CD14-positive monocyte (primary cell): ENCODE data around the gene CIRBP. TPM values are rescaled to one million over a fixed set of nuclear protein-coding genes. Genes with fewer than 3 reads are reported as not detected.
"Not testable (repeated sequence)": the region's sequence is repeated elsewhere in the genome, so short reads cannot be mapped to it uniquely, and the experiment has no call there.

ENCODE experiments used
- DNase-seq, 3 donors: peaks; one replicate each; pipeline ENCODE4 v3.0.0-alpha.2; 2011 to 2022
- H2AFZ ChIP-seq: 2 replicates; pipeline ENCODE4 v1.6.0; 2012; ENCODE audit warnings: mild to moderate bottlenecking, low read depth, low read length, inconsistent platforms; ENCODE audit not compliant: insufficient read depth, poor library complexity, severe bottlenecking
- H3K27ac ChIP-seq, 2 donors: 1 replicate in 1 of 2; 2 replicates in 1 of 2; pipeline ENCODE4 v1.5.1; 2012 to 2013; ENCODE audit warnings: low read length in 2 of 2, control low read depth in 1 of 2, inconsistent platforms in 1 of 2, low read depth in 1 of 2, mild to moderate bottlenecking in 1 of 2
- H3K27me3 ChIP-seq, 2 donors: one replicate each; pipeline versions ENCODE4 v1.6.0 to v1.6.1; 2011 to 2013; ENCODE audit warnings: low read length in 2 of 2; ENCODE audit not compliant: control insufficient read depth in 2 of 2, insufficient read depth in 2 of 2
- H3K36me3 ChIP-seq, 2 donors: replicated peaks in 1 of 2; 1 replicate in 1 of 2; 2 replicates in 1 of 2; pipeline versions ENCODE4 v1.5.1 to v1.6.1; 2012 to 2013; ENCODE audit warnings: low read length in 2 of 2, control low read depth in 1 of 2, inconsistent platforms in 1 of 2, mild to moderate bottlenecking in 1 of 2; ENCODE audit not compliant: insufficient read depth in 2 of 2, control insufficient read depth in 1 of 2
- H3K4me1 ChIP-seq, 2 donors: 1 replicate in 1 of 2; 2 replicates in 1 of 2; pipeline versions ENCODE4 v1.5.1 to v1.6.1; 2012 to 2013; ENCODE audit warnings: low read length in 2 of 2, control low read depth in 1 of 2, inconsistent platforms in 1 of 2, mild to moderate bottlenecking in 1 of 2, moderate library complexity in 1 of 2; ENCODE audit not compliant: insufficient read depth in 2 of 2, control insufficient read depth in 1 of 2
- H3K4me2 ChIP-seq: replicated peaks from 2 replicates; pipeline ENCODE3; 2012; ENCODE audit warnings: low read length, moderate library complexity, mild to moderate bottlenecking; ENCODE audit not compliant: poor library complexity, severe bottlenecking; ENCODE audit errors: extremely low read depth
- H3K4me3 ChIP-seq, 3 experiments: fragments of 200-600 bp in 1 of 3; sonication (generic) in 1 of 3; replicated peaks in 1 of 3; 1 replicate in 2 of 3; 2 replicates in 1 of 3; pipeline ENCODE4 v1.5.1; 2011 to 2013; ENCODE audit warnings: low read length in 3 of 3, mild to moderate bottlenecking in 3 of 3, control low read depth in 2 of 3, low read depth in 2 of 3, inconsistent platforms in 1 of 3, moderate library complexity in 1 of 3
- H3K79me2 ChIP-seq: 2 replicates; pipeline ENCODE4 v1.6.0; 2012; ENCODE audit warnings: mild to moderate bottlenecking, control low read depth, inconsistent platforms, low read length, moderate library complexity; ENCODE audit not compliant: insufficient read depth
- H3K9ac ChIP-seq: 2 replicates; pipeline ENCODE4 v1.6.0; 2017; ENCODE audit warnings: low read length, mild to moderate bottlenecking; ENCODE audit not compliant: insufficient read depth, poor library complexity, severe bottlenecking
- H3K9me3 ChIP-seq, 2 donors: replicated peaks in 1 of 2; 1 replicate in 1 of 2; 2 replicates in 1 of 2; pipeline versions ENCODE4 v1.5.1 to v1.6.1; 2012 to 2013; ENCODE audit warnings: low read length in 2 of 2, control low read depth in 1 of 2; ENCODE audit not compliant: control insufficient read depth in 1 of 2, insufficient read depth in 1 of 2
- H4K20me1 ChIP-seq: 2 replicates; pipeline ENCODE4 v1.6.0; 2012; ENCODE audit warnings: mild to moderate bottlenecking, low read length, control low read depth, moderate library complexity; ENCODE audit not compliant: insufficient read depth
- H3K27ac Mint-ChIP-seq, 7 donors: one replicate each; pipeline ENCODE4 v1.8.0; 2020; ENCODE audit warnings: mild to moderate bottlenecking in 7 of 7, mixed read lengths in 7 of 7, moderate library complexity in 6 of 7, inconsistent platforms in 2 of 7
- H3K27me3 Mint-ChIP-seq, 3 donors: one replicate each; pipeline ENCODE4 v1.8.0; 2021 to 2022; ENCODE audit warnings: low read depth in 3 of 3, mild to moderate bottlenecking in 3 of 3, mixed read lengths in 3 of 3, moderate library complexity in 3 of 3, inconsistent platforms in 1 of 3
- H3K36me3 Mint-ChIP-seq, 2 donors: one replicate each; pipeline ENCODE4 v1.8.0; 2020; ENCODE audit warnings: mixed read lengths in 2 of 2, inconsistent platforms in 1 of 2, mild to moderate bottlenecking in 1 of 2
- H3K4me1 Mint-ChIP-seq: one replicate; pipeline ENCODE4 v1.8.0; 2020; ENCODE audit warnings: mild to moderate bottlenecking, mixed read lengths
- H3K4me3 Mint-ChIP-seq, 2 donors: one replicate each; pipeline ENCODE4 v1.8.0; 2020; ENCODE audit warnings: mild to moderate bottlenecking in 2 of 2, mixed read lengths in 2 of 2, moderate library complexity in 1 of 2
- H3K9me3 Mint-ChIP-seq, 7 donors: one replicate each; pipeline ENCODE4 v1.8.0; 2020 to 2022; ENCODE audit warnings: mixed read lengths in 7 of 7, mild to moderate bottlenecking in 6 of 7, moderate library complexity in 6 of 7, inconsistent platforms in 2 of 7
- CTCF ChIP-seq: fragments of 200-600 bp; IDR thresholded peaks from one replicate; pipeline ENCODE4 v1.8.0; 2022; ENCODE audit warnings: antibody characterized with exemption, mild to moderate bottlenecking
- WGBS: methylation state at CpG from one replicate; pipeline ENCODE4 v1.1.5; 2013; ENCODE audit warnings: missing lambda C conversion rate; ENCODE audit not compliant: insufficient coverage; 5-methylcytosine and 5-hydroxymethylcytosine counted together
- intact Hi-C, 2 donors: fragments of 100-400 bp; cut with micrococcal nuclease; formaldehyde crosslinking; loops; one replicate each; pipeline versions ENCODE4 v1.15.0 to v1.15.1; 2023
- polyA plus RNA-seq, 3 donors: library from polyadenylated mRNA; depleted of rRNA in 1 of 3; unstranded in 2 of 3; stranded (reverse) in 1 of 3; fragments of 300-500 nt in 2 of 3; fragments of >200 nt in 1 of 3; fragmentation: Illumina TruSeq in 2 of 3; gene quantifications; 1 replicate in 2 of 3; 2 replicates in 1 of 3; pipeline ENCODE4 v1.2.3, GENCODE V29; 2012 to 2021

Gene CIRBP
- polyA plus RNA-seq, 3 donors: 39.6 to 600 (median 51.1) TPM

- WGBS: 87% methylated on average over 25 of the region's 36 CpGs
- H3K36me3 Mint-ChIP-seq: no peaks in the 10 kb centered on the region
- H3K4me3 Mint-ChIP-seq: no peak overlapping the region
- Histone ChIP-seq H3K27ac (no peak overlapping the region), H3K9me3 (no peaks in the 10 kb centered on the region), H3K4me1 (no peaks in the 10 kb centered on the region), H2AFZ (no peak overlapping the region), H3K36me3 (no peaks in the 10 kb centered on the region), H3K27me3 (no peaks in the 10 kb centered on the region), H3K4me3 (no peak overlapping the region), H3K79me2 (no peaks in the 10 kb centered on the region), H3K9ac (no peak overlapping the region), H4K20me1 (no peaks in the 10 kb centered on the region), H3K4me2 (no peak overlapping the region)
- no peak for TF ChIP-seq CTCF
- peak overlapping the region in 1 of 7 donors; percentile 22 for H3K27ac Mint-ChIP-seq
- DNase-seq: no peak
- peaks cover 2 to 3% (median 2%) of the 10 kb centered on the region in 3 donors for H3K27me3 Mint-ChIP-seq
- intact Hi-C loops: no loop called here
- H3K9me3 Mint-ChIP-seq: peaks cover 0 to 2% (median 0%) of the 10 kb centered on the region in 7 donors
- no peaks in the 10 kb centered on the region for H3K4me1 Mint-ChIP-seq
Observed at GRCh38 chr19:1302533-1303239, 33.6 kb downstream of the CIRBP start.

- intact Hi-C loops: no loop called here
- H2AFZ ChIP-seq: no peak overlapping the region
- Mint-ChIP-seq H3K36me3 (no peaks in the 10 kb centered on the region), H3K27me3 (peaks cover 0 to 4% (median 2%) of the 10 kb centered on the region in 3 donors), H3K4me3 (no peak overlapping the region), H3K27ac (peak overlapping the region in 1 of 7 donors; percentile 7), H3K9me3 (peaks cover 0 to 1% (median 0%) of the 10 kb centered on the region in 7 donors), H3K4me1 (no peaks in the 10 kb centered on the region)
- H3K27me3 ChIP-seq: no peaks in the 10 kb centered on the region
- no peaks in the 10 kb centered on the region for H4K20me1 ChIP-seq
- no peak for DNase-seq
- H3K36me3 ChIP-seq: no peaks in the 10 kb centered on the region
- H3K9me3 ChIP-seq: no peaks in the 10 kb centered on the region
- 96% methylated on average over 28 of the region's 28 CpGs for WGBS
- H3K4me2 ChIP-seq: no peak overlapping the region
- no peaks in the 10 kb centered on the region for H3K4me1 ChIP-seq
- no peaks in the 10 kb centered on the region for H3K79me2 ChIP-seq
- H3K9ac ChIP-seq: no peak overlapping the region
- no peak for TF ChIP-seq CTCF
- H3K27ac ChIP-seq: no peak overlapping the region
- H3K4me3 ChIP-seq: no peak overlapping the region
Observed at GRCh38 chr19:1304197-1304924, 35.2 kb downstream of the CIRBP start.

- 94% methylated on average over 3 of the region's 9 CpGs for whole genome bisulfite sequencing
- H3K27me3 ChIP-seq, H3K4me1 ChIP-seq, H3K36me3 ChIP-seq, H3K79me2 ChIP-seq, intact Hi-C loops, H4K20me1 ChIP-seq, H3K4me3 ChIP-seq, H3K4me1 Mint-ChIP-seq, H3K4me3 Mint-ChIP-seq, H2AFZ ChIP-seq, DNase-seq, H3K27me3 Mint-ChIP-seq, H3K9ac ChIP-seq, H3K27ac ChIP-seq, H3K9me3 ChIP-seq, H3K4me2 ChIP-seq, H3K9me3 Mint-ChIP-seq, H3K36me3 Mint-ChIP-seq: not testable (repeated sequence)
- H3K27ac Mint-ChIP-seq: peak overlapping the region in 1 of 7 donors; percentile 6
Observed at GRCh38 chr19:1305354-1305753, 36.2 kb downstream of the CIRBP start.
